ENCODE results near the gene LYSMD1.
"Not testable (repeated sequence)": the region's sequence is repeated elsewhere in the genome, so short reads cannot be mapped to it uniquely, and the experiment has no call there.

LYSMD1 gene

GRCh38 chr1:151165738-151166504 is at the start of gene LYSMD1, which contains the start of gene SCNM1:
Gene LYSMD1, minus strand, starts transcription at chr1:151165902. Its CDS starts 644 bp downstream, at chr1:151165258.
Gene SCNM1, plus strand, starts transcription at chr1:151166144. Its CDS starts 9 bp downstream, at chr1:151166153.
- peak; percentile 100 for DNase-seq

- DNase-seq, result no peak
These were observed 47.9 kb upstream of the LYSMD1 start for GRCh38 chr1:151213560-151213959.

GRCh38 chr1:151211972-151212705 is 46.4 kb upstream of the LYSMD1 start:
- no peak for DNase-seq

- DNase-seq, result no peak
These were observed 45.1 kb upstream of the LYSMD1 start for GRCh38 chr1:151210830-151211229.

GRCh38 chr1:151205381-151205965 is 39.8 kb upstream of the LYSMD1 start:
- DNase-seq, result not testable (repeated sequence)

GRCh38 chr1:151199873-151200581 is 34.3 kb upstream of the LYSMD1 start:
- DNase-seq, result no peak

GRCh38 chr1:151198254-151199127 is 32.8 kb upstream of the LYSMD1 start, which contains the start of gene PIP5K1A:
Gene PIP5K1A, plus strand, starts transcription at chr1:151198552. Its CDS starts 445 bp downstream, at chr1:151198997.
- peak; percentile 100 for DNase-seq

GRCh38 chr1:151197863-151198253 is 32.2 kb upstream of the LYSMD1 start:
- DNase-seq, result peak; percentile 79

- peak; percentile 94 for DNase-seq
These were observed 30.6 kb upstream of the LYSMD1 start for GRCh38 chr1:151196292-151196800.

GRCh38 chr1:151194894-151195594 is 29.3 kb upstream of the LYSMD1 start:
- DNase-seq, result not testable (repeated sequence)

GRCh38 chr1:151193856-151194255 is 28.2 kb upstream of the LYSMD1 start:
- no peak for DNase-seq

GRCh38 chr1:151193304-151193703 is 27.6 kb upstream of the LYSMD1 start:
- no peak for DNase-seq

- no peak for DNase-seq
These were observed 26.3 kb upstream of the LYSMD1 start for GRCh38 chr1:151192047-151192446.

- peak; percentile 99 for DNase-seq
These were observed 24.1 kb upstream of the LYSMD1 start, which contains the start of gene VPS72 for GRCh38 chr1:151189637-151190445. Gene VPS72, minus strand, starts transcription at chr1:151190197. Its CDS starts 76 bp downstream, at chr1:151190121.

GRCh38 chr1:151188667-151189066 is 23.0 kb upstream of the LYSMD1 start:
- DNase-seq, result not testable (repeated sequence)

GRCh38 chr1:151187205-151187604 is 21.5 kb upstream of the LYSMD1 start:
- no peak for DNase-seq

- DNase-seq, result no peak
These were observed 18.5 kb upstream of the LYSMD1 start for GRCh38 chr1:151184211-151184610.

GRCh38 chr1:151176514-151177045 is 10.9 kb upstream of the LYSMD1 start:
- DNase-seq, result no peak

GRCh38 chr1:151175863-151176262 is 10.2 kb upstream of the LYSMD1 start, which contains the start of gene TMOD4:
Gene TMOD4, minus strand, starts transcription at chr1:151175981. Its CDS starts 1,106 bp downstream, at chr1:151174875.
- DNase-seq, result no peak
